IMR-90 (cell line): Measurements from ENCODE around the gene DYSF. TPM values are rescaled to one million over a fixed set of nuclear protein-coding genes. Genes with fewer than 3 reads are reported as not detected.

Experiments
- ATAC-seq: fragments of 200-7000 bp; cut with Tn5 transposase; 2 replicates; pipeline ENCODE4 v1.9.1; 2020; ENCODE audit warnings: low read depth, mild to moderate bottlenecking, moderate library complexity
- BruUV-seq: library from RNA; stranded (reverse); fragments of 400-500 nt; replicated peaks from 2 replicates; lab custom pipeline; 2021; lab: Mats Ljungman, UMichigan
- CTCF ChIA-PET: fragments of 300-600 bp; formaldehyde crosslinking; extraction: SDS; loops from one replicate; lab custom pipeline; 2021; ENCODE audit warnings: antibody characterized with exemption; lab: Yijun Ruan, JAX
- POLR2A ChIA-PET: fragments of 300-600 bp; sonication (Branson Sonifier 250); formaldehyde crosslinking; loops from one replicate; lab custom pipeline; 2022; ENCODE audit warnings: antibody characterized with exemption; ENCODE audit not compliant: unreplicated experiment; lab: Charles Lee
- DNase-seq: peaks from one replicate; pipeline ENCODE4 v3.0.0; 2013
- H2AFZ ChIP-seq: replicated peaks from 2 replicates; pipeline ENCODE3; 2013; ENCODE audit warnings: low read length, mild to moderate bottlenecking; ENCODE audit not compliant: poor library complexity
- H2AK5ac ChIP-seq: 2 replicates; pipeline ENCODE4 v1.6.1; 2013; ENCODE audit warnings: low read depth, low read length, inconsistent platforms
- H2AK9ac ChIP-seq: replicated peaks from 2 replicates; pipeline ENCODE3; 2013; ENCODE audit warnings: mild to moderate bottlenecking, low read depth, low read length, moderate library complexity; ENCODE audit not compliant: poor library complexity
- H2BK120ac ChIP-seq: 2 replicates; pipeline ENCODE4 v1.6.1; 2013; ENCODE audit warnings: low read depth, low read length, inconsistent platforms
- H2BK15ac ChIP-seq: 3 replicates; pipeline ENCODE4 v1.6.1; 2013; ENCODE audit warnings: low read depth, low read length, inconsistent platforms
- H2BK20ac ChIP-seq: 2 replicates; pipeline ENCODE4 v1.6.1; 2013; ENCODE audit warnings: low read depth, mild to moderate bottlenecking, inconsistent platforms, low read length, moderate library complexity
- H2BK5ac ChIP-seq: 2 replicates; pipeline ENCODE4 v1.6.1; 2013; ENCODE audit warnings: mild to moderate bottlenecking, low read depth, low read length, inconsistent platforms; ENCODE audit not compliant: poor library complexity, severe bottlenecking
- H3K14ac ChIP-seq: replicated peaks from 2 replicates; pipeline ENCODE4 v1.6.1; 2013; ENCODE audit warnings: low read depth, low read length, inconsistent platforms
- H3K18ac ChIP-seq: 2 replicates; pipeline ENCODE4 v1.6.1; 2013; ENCODE audit warnings: low read depth, low read length, control low read depth
- H3K23ac ChIP-seq: 2 replicates; pipeline ENCODE4 v1.6.1; 2013; ENCODE audit warnings: low read depth, low read length, inconsistent platforms
- H3K27ac ChIP-seq: 2 replicates; pipeline ENCODE4 v1.5.1; 2013; ENCODE audit warnings: mild to moderate bottlenecking, control low read depth, low read length; ENCODE audit not compliant: insufficient read depth
- H3K27me3 ChIP-seq: 2 replicates; pipeline ENCODE4 v1.6.1; 2013; ENCODE audit warnings: low read length; ENCODE audit not compliant: control insufficient read depth, insufficient read depth
- H3K36me3 ChIP-seq: 2 replicates; pipeline ENCODE4 v1.6.1; 2013; ENCODE audit warnings: low read length, mixed read lengths; ENCODE audit not compliant: control insufficient read depth, insufficient read depth
- H3K4ac ChIP-seq: 2 replicates; pipeline ENCODE4 v1.6.1; 2013; ENCODE audit warnings: low read depth, low read length, inconsistent platforms
- H3K4me1 ChIP-seq: 2 replicates; pipeline ENCODE4 v1.6.1; 2013; ENCODE audit warnings: low read length, mixed read lengths; ENCODE audit not compliant: control insufficient read depth, insufficient read depth
- H3K4me2 ChIP-seq: 2 replicates; pipeline ENCODE4 v1.6.1; 2013; ENCODE audit warnings: low read depth, mild to moderate bottlenecking, control low read depth, low read length, moderate library complexity
- H3K4me3 ChIP-seq: 2 replicates; pipeline ENCODE4 v1.5.1; 2013; ENCODE audit warnings: low read depth, mild to moderate bottlenecking, control low read depth, low read length, moderate library complexity; ENCODE audit not compliant: insufficient read depth
- H3K56ac ChIP-seq: 2 replicates; pipeline ENCODE4 v1.6.1; 2013; ENCODE audit warnings: low read length, inconsistent platforms; ENCODE audit not compliant: insufficient read depth; ENCODE audit errors: extremely low read depth
- H3K79me1 ChIP-seq, 2 experiments: 2 replicates each; pipeline ENCODE4 v1.6.1; 2013; ENCODE audit warnings: low read length in 2 of 2, inconsistent platforms in 1 of 2, low read depth in 1 of 2
- H3K9ac ChIP-seq: 2 replicates; pipeline ENCODE4 v1.6.1; 2013; ENCODE audit warnings: low read depth, low read length, control low read depth
- H3K9me1 ChIP-seq: 2 replicates; pipeline ENCODE4 v1.6.1; 2013; ENCODE audit warnings: low read length, inconsistent platforms; ENCODE audit not compliant: insufficient read depth
- H3K9me3 ChIP-seq: 2 replicates; pipeline ENCODE4 v1.6.1; 2013; ENCODE audit warnings: low read length; ENCODE audit not compliant: control insufficient read depth, insufficient read depth
- H4K20me1 ChIP-seq: 2 replicates; pipeline ENCODE4 v1.6.1; 2013; ENCODE audit warnings: low read length, inconsistent platforms; ENCODE audit not compliant: insufficient read depth
- H4K5ac ChIP-seq: 2 replicates; pipeline ENCODE4 v1.6.1; 2013; ENCODE audit warnings: mild to moderate bottlenecking, low read depth, low read length, control low read depth
- H4K8ac ChIP-seq, 2 experiments: 2 replicates each; pipeline ENCODE4 v1.6.1; 2013; ENCODE audit warnings: low read depth in 2 of 2, low read length in 2 of 2, control low read depth in 1 of 2, inconsistent platforms in 1 of 2
- H4K91ac ChIP-seq: 2 replicates; pipeline ENCODE4 v1.6.1; 2013; ENCODE audit warnings: low read depth, low read length, inconsistent platforms; ENCODE audit not compliant: insufficient read depth
- BHLHE40 ChIP-seq: fragments of 150-350 bp; IDR thresholded peaks from 2 replicates; pipeline ENCODE4 v1.6.1; 2016; ENCODE audit warnings: mild to moderate bottlenecking, low read depth, low read length
- CEBPB ChIP-seq: IDR thresholded peaks from 2 replicates; pipeline ENCODE4 v1.6.1; 2012; ENCODE audit warnings: low read depth, low read length, improper control_type of control experiment
- CTCF ChIP-seq: conservative IDR thresholded peaks from 2 replicates; pipeline ENCODE4 v1.5.1; 2012; ENCODE audit warnings: mild to moderate bottlenecking, low read depth, low read length, improper control_type of control experiment
- FOS ChIP-seq: fragments of 150-350 bp; IDR thresholded peaks from 2 replicates; pipeline ENCODE4 v1.6.1; 2016; ENCODE audit warnings: low read depth, low read length
- MAFK ChIP-seq: IDR thresholded peaks from 2 replicates; pipeline ENCODE4 v1.6.1; 2012; ENCODE audit warnings: low read depth, low read length, improper control_type of control experiment
- MAZ ChIP-seq: IDR thresholded peaks from 2 replicates; pipeline ENCODE4 v1.6.1; 2012; ENCODE audit warnings: low read depth, mild to moderate bottlenecking, low read length, improper control_type of control experiment, moderate library complexity, borderline replicate concordance
- MXI1 ChIP-seq: IDR thresholded peaks from 2 replicates; pipeline ENCODE4 v1.6.1; 2012; ENCODE audit warnings: low read depth, mild to moderate bottlenecking, low read length, moderate library complexity, borderline replicate concordance
- NFE2L2 ChIP-seq: fragments of 150-350 bp; IDR thresholded peaks from 2 replicates; pipeline ENCODE4 v1.6.1; 2016; ENCODE audit warnings: low read depth, mild to moderate bottlenecking, low read length
- RAD21 ChIP-seq: IDR thresholded peaks from 2 replicates; pipeline ENCODE4 v1.6.1; 2012; ENCODE audit warnings: low read length, improper control_type of control experiment
- RCOR1 ChIP-seq: IDR thresholded peaks from 2 replicates; pipeline ENCODE4 v1.6.1; 2012; ENCODE audit warnings: mild to moderate bottlenecking, low read length, improper control_type of control experiment; ENCODE audit not compliant: insufficient replicate concordance
- RFX5 ChIP-seq: IDR thresholded peaks from 2 replicates; pipeline ENCODE4 v1.8.0; 2012; ENCODE audit warnings: low read depth, mild to moderate bottlenecking, low read length, moderate library complexity
- SMC3 ChIP-seq: fragments of 150-350 bp; IDR thresholded peaks from 2 replicates; pipeline ENCODE4 v1.6.1; 2016; ENCODE audit warnings: low read depth, mild to moderate bottlenecking, antibody characterized with exemption, low read length, moderate library complexity
- USF2 ChIP-seq: fragments of 150-350 bp; IDR thresholded peaks from 2 replicates; pipeline ENCODE4 v1.6.1; 2017; ENCODE audit warnings: mild to moderate bottlenecking, antibody characterized with exemption, low read length, low read depth
- WGBS, 2 experiments: methylation state at CpG; one replicate each; pipeline versions ENCODE4 v1.1.5 to v1.1.7; 2013; ENCODE audit warnings: missing lambda C conversion rate in 2 of 2; ENCODE audit not compliant: insufficient read length in 1 of 2; ENCODE audit errors: extremely low coverage in 2 of 2; 5-methylcytosine and 5-hydroxymethylcytosine counted together
- dilution Hi-C: fragments of 300-500 bp; cut with HindIII; formaldehyde crosslinking; loops from one replicate; pipeline ENCODE4 v1.14.3; 2018; ENCODE audit warnings: low sequenced_read_pairs; ENCODE audit not compliant: unreplicated experiment
- in situ Hi-C: fragments of 300-500 bp; cut with MboI; formaldehyde crosslinking; loops from 3 replicates; pipeline ENCODE4 v1.14.3; 2019; ENCODE audit warnings: low sequenced_read_pairs, inconsistent platforms, mixed read lengths
- intact Hi-C: fragments of 100-400 bp; cut with micrococcal nuclease; formaldehyde crosslinking; loops from 2 replicates; pipeline ENCODE4 v1.10.0; 2022
- polyA plus RNA-seq, 3 experiments: library from polyadenylated mRNA; depleted of rRNA; stranded (reverse); fragments of >200 nt; gene quantifications; 2 replicates each; pipeline ENCODE4 v1.2.3, GENCODE V29; 2012; ENCODE audit warnings: low replicate concordance in 1 of 3
- total RNA-seq: library from RNA; depleted of rRNA; stranded (reverse); fragments of >200 nt; gene quantifications from 2 replicates; pipeline ENCODE4 v1.2.3, GENCODE V29; 2012

The DYSF gene
- total and polyA plus RNA-seq, 2 of the 4 experiments (the other 2 are of a cell fraction), result 0.09 to 0.18 TPM

GRCh38 chr2:71609029-71609428 lies 155.7 kb downstream of the DYSF start:
- Histone ChIP-seq H2AK9ac (no peak overlapping the region), H3K4ac (no peak overlapping the region), H2BK5ac (no peak overlapping the region), H3K9ac (no peak overlapping the region), H2AFZ (no peak overlapping the region), H4K8ac (no peak overlapping the region), H3K4me3 (no peak overlapping the region), H4K20me1 (no peaks in the 10 kb centered on the region), H3K27ac (no peak overlapping the region), H3K56ac (no peak overlapping the region), H3K9me1 (no peaks in the 10 kb centered on the region), H3K4me1 (no peaks in the 10 kb centered on the region), H3K14ac (no peak overlapping the region), H3K36me3 (no peaks in the 10 kb centered on the region), H3K9me3 (no peaks in the 10 kb centered on the region), H4K5ac (no peak overlapping the region), H2BK15ac (no peak overlapping the region), H3K79me1 (no peaks in the 10 kb centered on the region), H2BK120ac (no peak overlapping the region), H2AK5ac (no peak overlapping the region), H2BK20ac (no peak overlapping the region), H4K91ac (no peak overlapping the region), H3K4me2 (no peak overlapping the region), H3K23ac (no peak overlapping the region), H3K18ac (no peak overlapping the region), H3K27me3 (peaks cover 48% of the 10 kb centered on the region)
- intact Hi-C loops, result no loop called here
- no TSS peak for BruUV-seq
- POLR2A ChIA-PET, result no interaction called here
- dilution Hi-C loops, result no loop called here
- ATAC-seq, result no peak
- no peak for TF ChIP-seq MAFK
- no peak for TF ChIP-seq MXI1
- no peak for TF ChIP-seq RAD21
- TF ChIP-seq RCOR1, result no peak
- TF ChIP-seq BHLHE40, result no peak
- TF ChIP-seq NFE2L2, result no peak
- TF ChIP-seq USF2, result no peak
- no peak for TF ChIP-seq SMC3
- TF ChIP-seq CEBPB, result no peak
- TF ChIP-seq FOS, result no peak
- TF ChIP-seq RFX5, result no peak
- no peak for TF ChIP-seq MAZ
- TF ChIP-seq CTCF, result no peak
- in situ Hi-C loops, result no loop called here
- no CpG with 5 or more reads among the region's 1 CpG for WGBS, 2 experiments
- DNase-seq, result no peak
- CTCF ChIA-PET, result interaction anchor here (0.7 to 3.1 kb wide), 4 partner anchors 15 to 540 kb away, joined by 3 to 30 read pairs (median 3); no protein-coding TSS in a partner anchor
